Neural progenitor cell (in vitro differentiated cells): ENCODE results near the gene KNOP1. TPM values are rescaled to one million over a fixed set of nuclear protein-coding genes. Genes with fewer than 3 reads are reported as not detected.

Experiments used
- DNase-seq: peaks from one replicate; pipeline ENCODE4 v3.0.0-alpha.2; 2016; ENCODE audit warnings: low spot score
- H2AFZ ChIP-seq: fragments of 200-600 bp; sonication (generic); replicated peaks from 2 replicates; pipeline ENCODE4 v1.6.1; 2016; ENCODE audit warnings: antibody characterized with exemption
- H3F3A ChIP-seq: fragments of 200-600 bp; sonication (generic); 2 replicates; pipeline ENCODE4 v1.6.1; 2016; ENCODE audit warnings: antibody characterized with exemption, low read depth
- H3K27ac ChIP-seq: fragments of 200-600 bp; sonication (generic); 2 replicates; pipeline ENCODE4 v1.5.1; 2016; ENCODE audit warnings: mild to moderate bottlenecking
- H3K27me3 ChIP-seq: fragments of 200-600 bp; sonication (generic); 2 replicates; pipeline ENCODE4 v1.6.1; 2016; ENCODE audit warnings: mild to moderate bottlenecking, moderate library complexity
- H3K36me3 ChIP-seq: fragments of 200-600 bp; sonication (generic); 2 replicates; pipeline ENCODE4 v1.5.1; 2016
- H3K4me1 ChIP-seq: fragments of 200-600 bp; sonication (generic); 2 replicates; pipeline ENCODE4 v1.6.1; 2016; ENCODE audit warnings: mixed run types
- H3K4me2 ChIP-seq: fragments of 200-600 bp; sonication (generic); 2 replicates; pipeline ENCODE4 v1.6.1; 2016
- H3K4me3 ChIP-seq: fragments of 200-600 bp; sonication (generic); 2 replicates; pipeline ENCODE4 v1.5.1; 2016
- H3K79me2 ChIP-seq: fragments of 200-600 bp; sonication (generic); 2 replicates; pipeline ENCODE4 v1.6.1; 2016; ENCODE audit warnings: low read depth
- H3K9ac ChIP-seq: fragments of 200-600 bp; sonication (generic); 2 replicates; pipeline ENCODE4 v1.6.1; 2016
- H3K9me3 ChIP-seq: fragments of 200-600 bp; sonication (generic); 2 replicates; pipeline ENCODE4 v1.5.1; 2016; ENCODE audit warnings: low read depth
- H4K20me1 ChIP-seq: fragments of 200-600 bp; sonication (generic); 2 replicates; pipeline ENCODE4 v1.6.1; 2016; ENCODE audit warnings: low read depth
- H3K27ac Mint-ChIP-seq: 3 replicates; pipeline ENCODE4 v1.8.0; 2021; ENCODE audit warnings: mixed read lengths
- H3K27me3 Mint-ChIP-seq: 2 replicates; pipeline ENCODE4 v1.8.0; 2022; ENCODE audit warnings: low read depth, mild to moderate bottlenecking, inconsistent platforms, moderate library complexity, mixed read lengths; ENCODE audit not compliant: insufficient read depth
- H3K36me3 Mint-ChIP-seq: 3 replicates; pipeline ENCODE4 v1.8.0; 2021; ENCODE audit warnings: mixed read lengths
- H3K4me1 Mint-ChIP-seq: 3 replicates; pipeline ENCODE4 v1.8.0; 2021; ENCODE audit warnings: mixed read lengths
- H3K4me3 Mint-ChIP-seq: 3 replicates; pipeline ENCODE4 v1.8.0; 2021; ENCODE audit warnings: mild to moderate bottlenecking, moderate library complexity, mixed read lengths
- H3K9me3 Mint-ChIP-seq: 3 replicates; pipeline ENCODE4 v1.8.0; 2020; ENCODE audit warnings: mixed read lengths
- EZH2 ChIP-seq: fragments of 200-600 bp; sonication (generic); IDR thresholded peaks from 2 replicates; pipeline ENCODE4 v1.6.1; 2017; ENCODE audit warnings: antibody characterized with exemption, mild to moderate bottlenecking, moderate library complexity
- EZH2phosphoT487 ChIP-seq: fragments of 200-600 bp; sonication (generic); IDR thresholded peaks from 2 replicates; pipeline ENCODE4 v1.6.1; 2017; ENCODE audit warnings: antibody characterized with exemption
- total RNA-seq: library from RNA; depleted of rRNA; stranded (reverse); fragments of >200 nt; gene quantifications from 2 replicates; pipeline ENCODE4 v1.2.3, GENCODE V29; 2015; ENCODE audit warnings: low replicate concordance
- TF ChIP-seq, protein P1 (sequence below): fragments of 200-600 bp; sonication (generic); IDR thresholded peaks from 2 replicates; pipeline ENCODE4 v1.5.1; 2017; ENCODE audit warnings: antibody characterized with exemption, mild to moderate bottlenecking

KNOP1 gene
- total RNA-seq, 1 donor from 2014 or later = 130 TPM

DNA sequence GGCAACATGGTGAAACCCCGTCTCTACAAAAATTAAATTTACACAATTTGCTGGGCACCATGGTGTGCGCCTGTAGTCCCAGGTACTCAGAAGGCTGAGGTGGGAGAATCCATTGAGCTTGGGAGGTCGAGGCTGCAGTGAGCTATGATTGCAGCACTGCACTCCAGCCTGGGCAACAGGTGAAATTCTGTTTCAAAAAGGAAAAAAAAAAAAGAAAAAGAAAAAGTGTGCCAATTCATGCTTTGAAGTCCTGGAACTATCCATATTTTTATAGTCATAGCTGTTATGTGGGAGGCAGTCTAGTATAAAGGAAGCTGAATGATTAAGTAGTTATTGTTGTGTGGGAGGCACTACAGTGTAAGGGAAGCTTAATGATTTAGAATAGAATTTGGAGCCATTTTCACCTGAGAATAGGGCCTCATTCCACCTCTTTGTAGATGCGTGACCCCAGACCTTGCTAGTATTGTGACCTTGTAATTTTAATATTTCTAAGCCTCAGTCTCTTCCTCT, 31.6 kb upstream of the KNOP1 start:
- no peaks in the 10 kb centered on the region for H3K79me2 ChIP-seq
- peaks cover 2% of the 10 kb centered on the region for H3K36me3 Mint-ChIP-seq
- H3K27me3 ChIP-seq = no peaks in the 10 kb centered on the region
- no peak overlapping the region for H3K4me3 ChIP-seq
- no peaks in the 10 kb centered on the region for H3K9me3 Mint-ChIP-seq
- H3K36me3 ChIP-seq = no peaks in the 10 kb centered on the region
- H3K27ac ChIP-seq = no peak overlapping the region
- peaks cover 25% of the 10 kb centered on the region for H4K20me1 ChIP-seq
- no peaks in the 10 kb centered on the region for H3K9me3 ChIP-seq
- H2AFZ ChIP-seq = no peak overlapping the region
- no peak overlapping the region for H3K4me3 Mint-ChIP-seq
- H3K4me1 Mint-ChIP-seq = peaks cover 76% of the 10 kb centered on the region
- TF ChIP-seq EZH2 = no peak
- TF ChIP-seq, protein P1, sequence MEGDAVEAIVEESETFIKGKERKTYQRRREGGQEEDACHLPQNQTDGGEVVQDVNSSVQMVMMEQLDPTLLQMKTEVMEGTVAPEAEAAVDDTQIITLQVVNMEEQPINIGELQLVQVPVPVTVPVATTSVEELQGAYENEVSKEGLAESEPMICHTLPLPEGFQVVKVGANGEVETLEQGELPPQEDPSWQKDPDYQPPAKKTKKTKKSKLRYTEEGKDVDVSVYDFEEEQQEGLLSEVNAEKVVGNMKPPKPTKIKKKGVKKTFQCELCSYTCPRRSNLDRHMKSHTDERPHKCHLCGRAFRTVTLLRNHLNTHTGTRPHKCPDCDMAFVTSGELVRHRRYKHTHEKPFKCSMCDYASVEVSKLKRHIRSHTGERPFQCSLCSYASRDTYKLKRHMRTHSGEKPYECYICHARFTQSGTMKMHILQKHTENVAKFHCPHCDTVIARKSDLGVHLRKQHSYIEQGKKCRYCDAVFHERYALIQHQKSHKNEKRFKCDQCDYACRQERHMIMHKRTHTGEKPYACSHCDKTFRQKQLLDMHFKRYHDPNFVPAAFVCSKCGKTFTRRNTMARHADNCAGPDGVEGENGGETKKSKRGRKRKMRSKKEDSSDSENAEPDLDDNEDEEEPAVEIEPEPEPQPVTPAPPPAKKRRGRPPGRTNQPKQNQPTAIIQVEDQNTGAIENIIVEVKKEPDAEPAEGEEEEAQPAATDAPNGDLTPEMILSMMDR = no peak
- TF ChIP-seq EZH2phosphoT487 = no peak
- peaks cover 4% of the 10 kb centered on the region for H3K27me3 Mint-ChIP-seq
- H3K4me1 ChIP-seq = peaks cover 34% of the 10 kb centered on the region
- peaks cover 21% of the 10 kb centered on the region for H3F3A ChIP-seq
- DNase-seq = no peak
- H3K27ac Mint-ChIP-seq = no peak overlapping the region
- H3K9ac ChIP-seq = no peak overlapping the region
- H3K4me2 ChIP-seq = no peak overlapping the region

DNA sequence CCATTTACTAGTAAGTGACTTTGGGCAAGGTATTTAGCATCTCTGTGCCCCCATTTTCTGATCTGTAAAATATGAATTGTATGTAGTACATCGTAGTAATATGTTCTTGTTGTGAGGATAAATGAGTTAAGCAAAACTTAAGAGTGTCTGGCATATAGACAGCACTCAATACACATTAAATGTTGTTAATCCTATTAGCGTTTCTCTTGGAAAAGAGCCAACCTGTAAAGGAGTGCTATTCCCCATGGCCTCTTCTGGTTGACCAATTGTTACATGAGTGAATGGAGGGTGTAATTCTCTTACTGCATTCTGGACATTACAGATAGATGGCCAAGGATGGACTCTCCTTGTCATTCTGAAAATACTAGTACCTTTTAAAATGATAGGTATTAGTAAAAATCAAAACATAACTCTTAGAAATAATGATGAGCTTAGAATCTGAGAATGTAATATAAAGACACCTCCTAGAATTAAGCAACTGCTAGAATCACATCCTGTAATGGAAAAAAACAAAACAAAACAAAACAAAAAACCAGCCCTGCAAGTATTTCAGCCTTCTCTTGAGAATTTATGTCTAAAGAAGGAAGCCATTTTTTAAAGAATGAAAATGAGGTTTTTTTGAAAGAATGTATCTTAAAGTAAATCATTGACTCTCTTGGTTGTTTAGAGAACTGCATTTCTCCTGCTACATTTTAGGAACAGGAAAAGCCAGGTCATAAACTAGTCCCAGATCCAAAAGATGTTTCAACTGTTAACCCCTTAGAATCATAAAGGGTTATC, 30.6 kb upstream of the KNOP1 start:
- Mint-ChIP-seq H3K4me1 (peaks cover 79% of the 10 kb centered on the region), H3K36me3 (no peaks in the 10 kb centered on the region), H3K4me3 (no peak overlapping the region), H3K9me3 (no peaks in the 10 kb centered on the region), H3K27ac (no peak overlapping the region), H3K27me3 (peaks cover 4% of the 10 kb centered on the region)
- Histone ChIP-seq H3K4me3 (no peak overlapping the region), H3K9me3 (no peaks in the 10 kb centered on the region), H3K27ac (no peak overlapping the region), H3K79me2 (no peaks in the 10 kb centered on the region), H3K36me3 (no peaks in the 10 kb centered on the region), H3K4me2 (no peak overlapping the region), H3K9ac (no peak overlapping the region), H3K4me1 (peaks cover 39% of the 10 kb centered on the region), H3K27me3 (no peaks in the 10 kb centered on the region), H2AFZ (no peak overlapping the region), H4K20me1 (peaks cover 29% of the 10 kb centered on the region), H3F3A (peaks cover 26% of the 10 kb centered on the region)
- DNase-seq = no peak
- no peak for TF ChIP-seq EZH2
- no peak for TF ChIP-seq EZH2phosphoT487
- TF ChIP-seq, protein P1 = no peak

DNA sequence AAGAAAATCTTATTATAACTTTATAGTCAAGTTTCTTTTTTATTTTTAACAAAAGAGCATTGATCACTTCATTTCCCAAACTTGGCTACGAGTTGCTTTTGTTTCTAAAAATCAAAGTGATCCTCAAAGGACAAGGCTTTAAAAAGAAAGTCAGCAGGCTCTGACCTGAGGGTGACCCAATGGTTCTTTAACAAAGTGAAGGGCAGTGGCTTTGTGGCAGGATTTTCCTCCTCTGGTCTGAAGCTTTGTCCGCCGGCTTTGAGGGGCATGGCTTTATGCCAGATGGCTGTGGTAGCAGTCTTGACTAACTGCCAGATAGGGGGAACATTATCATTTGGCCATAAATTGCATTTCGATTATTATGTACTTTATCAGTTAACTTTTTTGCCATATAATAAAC, 28.5 kb upstream of the KNOP1 start:
- DNase-seq = peak; percentile 75
- no peak overlapping the region for H3K27ac ChIP-seq

More for the DNA sequence above, 28.5 kb upstream of the KNOP1 start:
- Histone ChIP-seq H3K79me2 (no peaks in the 10 kb centered on the region), H3K9me3 (no peaks in the 10 kb centered on the region), H3K27me3 (no peaks in the 10 kb centered on the region), H3K36me3 (no peaks in the 10 kb centered on the region), H4K20me1 (peaks cover 34% of the 10 kb centered on the region), H3K4me2 (peak overlapping the region; percentile 15), H2AFZ (no peak overlapping the region), H3K4me1 (peaks cover 50% of the 10 kb centered on the region), H3F3A (peaks cover 39% of the 10 kb centered on the region), H3K9ac (no peak overlapping the region), H3K4me3 (no peak overlapping the region)
- H3K9me3 Mint-ChIP-seq = no peaks in the 10 kb centered on the region
- H3K27me3 Mint-ChIP-seq = peaks cover 4% of the 10 kb centered on the region
- no peak for TF ChIP-seq EZH2phosphoT487
- TF ChIP-seq, protein P1 = no peak
- TF ChIP-seq EZH2 = no peak
- no peak overlapping the region for H3K4me3 Mint-ChIP-seq
- H3K4me1 Mint-ChIP-seq = peaks cover 84% of the 10 kb centered on the region
- H3K36me3 Mint-ChIP-seq = no peaks in the 10 kb centered on the region
- H3K27ac Mint-ChIP-seq = peak overlapping the region; percentile 69
